ENCODE results near the gene OR2A7. TPM values are rescaled to one million over a fixed set of nuclear protein-coding genes. Genes with fewer than 3 reads are reported as not detected.
"Not testable (repeated sequence)": the region's sequence is repeated elsewhere in the genome, so short reads cannot be mapped to it uniquely, and the experiment has no call there.

Gene OR2A7
- total and polyA plus RNA-seq, 2 of the 8 experiments (the other 6 are each of a cell fraction or from before 2014, with no cell fraction given), result 1.9 to 3.3 TPM

DNA sequence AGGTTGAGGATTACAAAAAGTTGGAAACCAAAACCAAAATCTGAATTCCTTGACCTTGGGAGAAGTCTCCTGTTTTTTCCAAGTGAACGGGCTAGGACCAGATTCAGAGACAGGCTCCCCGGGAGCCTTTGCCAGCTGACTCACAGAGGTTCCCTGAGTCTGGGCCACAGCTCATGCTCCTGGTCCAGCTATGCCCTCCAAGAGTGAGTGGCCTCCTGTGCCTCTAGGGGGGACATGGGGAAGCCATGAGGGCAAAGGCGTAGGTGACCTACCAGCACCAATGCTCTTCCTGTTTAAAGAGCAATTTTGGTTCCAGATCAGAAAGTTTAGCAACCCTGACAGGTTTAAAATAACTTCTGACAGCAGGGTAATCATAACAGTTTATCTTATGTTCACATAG lies 35.8 kb downstream of the OR2A7 start:
- H3K79me2 ChIP-seq (ENCODE audit: control insufficient read depth in 1 of 2, insufficient read depth in 2 of 2, low read length in 2 of 2); FAIRE-seq; H3K9ac ChIP-seq (replicated peaks in 1 of 4; ENCODE audit: extremely low read depth in 1 of 4, low read depth in 3 of 4, low read length in 3 of 4); DNase-seq (ENCODE audit: low read depth in 1 of 2, low spot score in 2 of 2); H3K4me2 ChIP-seq (ENCODE audit: insufficient read depth in 1 of 2, low read depth in 2 of 2, low read length in 2 of 2); POLR2A ChIA-PET (ENCODE audit: partially characterized antibody); H2AK5ac ChIP-seq (ENCODE audit: low read depth, low read length); H2BK15ac ChIP-seq (ENCODE audit: low read length); H4K5ac ChIP-seq (ENCODE audit: insufficient read length, low read depth, low read length); H3K27me3 ChIP-seq (replicated peaks in 1 of 4; ENCODE audit: control insufficient read depth in 3 of 4, extremely low read depth in 1 of 4, insufficient read depth in 3 of 4, low read length in 3 of 4); H3K14ac ChIP-seq (ENCODE audit: insufficient read length); H4K20me1 ChIP-seq (replicated peaks in 1 of 2; ENCODE audit: control insufficient read depth in 1 of 2, insufficient read depth in 2 of 2, low read length in 2 of 2); H3K56ac ChIP-seq (replicated peaks; ENCODE audit: insufficient read length, low read depth, low read length); H2BK5ac ChIP-seq (ENCODE audit: low read depth, low read length); H2AFZ ChIP-seq (ENCODE audit: low read length); H3K4ac ChIP-seq (replicated peaks; ENCODE audit: insufficient read length, low read depth, low read length); H3K23me2 ChIP-seq (ENCODE audit: low read depth, low read length); H4K91ac ChIP-seq (replicated peaks; ENCODE audit: insufficient read length, low read length); H3K18ac ChIP-seq (ENCODE audit: extremely low read depth, low read length); H3K4me3 ChIP-seq (ENCODE audit: extremely low read depth in 1 of 4, insufficient read depth in 2 of 4, low read depth in 3 of 4, low read length in 4 of 4); H2BK120ac ChIP-seq (replicated peaks; ENCODE audit: low read depth, low read length); H2BK12ac ChIP-seq (ENCODE audit: low read depth, low read length); CTCF ChIA-PET (ENCODE audit: partially characterized antibody); H3K4me1 ChIP-seq (replicated peaks in 1 of 4; ENCODE audit: control insufficient read depth in 3 of 4, insufficient read depth in 4 of 4, low read length in 3 of 4); H3K27ac ChIP-seq (ENCODE audit: low read depth, low read length); H2BK20ac ChIP-seq (ENCODE audit: low read length); H3K23ac ChIP-seq (ENCODE audit: insufficient read length); H3K36me3 ChIP-seq (ENCODE audit: control insufficient read depth in 2 of 4, insufficient read depth in 4 of 4, low read length in 3 of 4); H3K9me3 ChIP-seq (ENCODE audit: insufficient read depth in 2 of 2, low read depth in 1 of 2, low read length in 1 of 2); H4K8ac ChIP-seq (ENCODE audit: extremely low read depth, insufficient read depth, low read length); H3K79me1 ChIP-seq (ENCODE audit: low read depth, low read length): not testable (repeated sequence)
- 90% methylated on average over 1 of the region's 3 CpGs; no CpG with 5 or more reads in 1 of the 2 experiments for WGBS, 2 experiments (ENCODE audit: extremely low coverage in 1 of 2, insufficient coverage in 1 of 2, insufficient read length in 1 of 2, insufficient replicate concordance in 2 of 2, low coverage in 1 of 2, low lambda C conversion rate in 2 of 2, missing lambda C conversion rate in 1 of 2)

DNA sequence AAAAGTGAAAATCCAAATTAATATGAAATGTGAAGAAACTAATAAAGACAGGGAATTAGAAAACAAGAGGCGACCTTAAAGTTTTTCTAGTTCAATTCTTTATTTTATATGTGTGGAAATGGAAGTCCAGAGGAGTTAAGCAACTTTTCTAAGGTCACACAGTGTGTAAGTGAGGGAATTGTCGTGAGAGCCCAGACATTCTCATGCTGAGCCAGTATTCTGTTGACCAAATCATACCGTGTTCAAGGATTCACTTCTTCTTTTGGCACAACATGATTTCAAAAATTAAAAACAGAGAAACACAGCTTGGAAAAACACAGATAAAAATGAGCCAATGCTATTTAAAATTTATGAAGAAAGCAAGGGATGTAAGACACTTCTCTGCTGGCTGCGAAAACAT lies 37.7 kb downstream of the OR2A7 start:
- POLR2A ChIA-PET (ENCODE audit: partially characterized antibody); H3K4me1 ChIP-seq (replicated peaks in 1 of 4; ENCODE audit: control insufficient read depth in 3 of 4, insufficient read depth in 4 of 4, low read length in 3 of 4); H3K4me2 ChIP-seq (ENCODE audit: insufficient read depth in 1 of 2, low read depth in 2 of 2, low read length in 2 of 2); H3K23ac ChIP-seq (ENCODE audit: insufficient read length); H2BK12ac ChIP-seq (ENCODE audit: low read depth, low read length); H3K79me1 ChIP-seq (ENCODE audit: low read depth, low read length); CTCF ChIA-PET (ENCODE audit: partially characterized antibody); H4K20me1 ChIP-seq (replicated peaks in 1 of 2; ENCODE audit: control insufficient read depth in 1 of 2, insufficient read depth in 2 of 2, low read length in 2 of 2); H3K79me2 ChIP-seq (ENCODE audit: control insufficient read depth in 1 of 2, insufficient read depth in 2 of 2, low read length in 2 of 2); FAIRE-seq; H4K91ac ChIP-seq (replicated peaks; ENCODE audit: insufficient read length, low read length); H2AK5ac ChIP-seq (ENCODE audit: low read depth, low read length); H2AFZ ChIP-seq (ENCODE audit: low read length); H3K9ac ChIP-seq (replicated peaks in 1 of 4; ENCODE audit: extremely low read depth in 1 of 4, low read depth in 3 of 4, low read length in 3 of 4); H2BK15ac ChIP-seq (ENCODE audit: low read length); H3K4me3 ChIP-seq (ENCODE audit: extremely low read depth in 1 of 4, insufficient read depth in 2 of 4, low read depth in 3 of 4, low read length in 4 of 4); H2BK120ac ChIP-seq (replicated peaks; ENCODE audit: low read depth, low read length); H4K5ac ChIP-seq (ENCODE audit: insufficient read length, low read depth, low read length); H3K4ac ChIP-seq (replicated peaks; ENCODE audit: insufficient read length, low read depth, low read length); H3K18ac ChIP-seq (ENCODE audit: extremely low read depth, low read length); H2BK20ac ChIP-seq (ENCODE audit: low read length); DNase-seq (ENCODE audit: low read depth in 1 of 2, low spot score in 2 of 2); H2BK5ac ChIP-seq (ENCODE audit: low read depth, low read length); H3K36me3 ChIP-seq (ENCODE audit: control insufficient read depth in 2 of 4, insufficient read depth in 4 of 4, low read length in 3 of 4); H4K8ac ChIP-seq (ENCODE audit: extremely low read depth, insufficient read depth, low read length); H3K9me3 ChIP-seq (ENCODE audit: insufficient read depth in 2 of 2, low read depth in 1 of 2, low read length in 1 of 2); H3K27me3 ChIP-seq (replicated peaks in 1 of 4; ENCODE audit: control insufficient read depth in 3 of 4, extremely low read depth in 1 of 4, insufficient read depth in 3 of 4, low read length in 3 of 4); H3K56ac ChIP-seq (replicated peaks; ENCODE audit: insufficient read length, low read depth, low read length); H3K27ac ChIP-seq (ENCODE audit: low read depth, low read length); H3K23me2 ChIP-seq (ENCODE audit: low read depth, low read length); H3K14ac ChIP-seq (ENCODE audit: insufficient read length): not testable (repeated sequence)
- 93% methylated on average over 2 of the region's 4 CpGs; no CpG with 5 or more reads in 1 of the 2 experiments for WGBS, 2 experiments (ENCODE audit: extremely low coverage in 1 of 2, insufficient coverage in 1 of 2, insufficient read length in 1 of 2, insufficient replicate concordance in 2 of 2, low coverage in 1 of 2, low lambda C conversion rate in 2 of 2, missing lambda C conversion rate in 1 of 2)

Measured in H1 (cell line).